Mesodermal cell (in vitro differentiated cells): Measurements from ENCODE around the gene RNF39.
"Not testable (repeated sequence)": the region's sequence is repeated elsewhere in the genome, so short reads cannot be mapped to it uniquely, and the experiment has no call there.

Experiments
- H3K27ac ChIP-seq: 2 replicates; pipeline ENCODE4 v1.7.0; 2013; ENCODE audit warnings: mild to moderate bottlenecking, low read depth, low read length, moderate library complexity; ENCODE audit not compliant: severe bottlenecking
- H3K36me3 ChIP-seq: 2 replicates; pipeline ENCODE4 v1.7.1; 2013; ENCODE audit warnings: mild to moderate bottlenecking, low read length, moderate library complexity; ENCODE audit not compliant: control insufficient read depth, insufficient read depth
- H3K4me1 ChIP-seq: one replicate; pipeline ENCODE4 v1.7.1; 2013; ENCODE audit warnings: mild to moderate bottlenecking, low read length; ENCODE audit not compliant: insufficient read depth, control insufficient read depth, poor library complexity, severe bottlenecking
- H3K4me3 ChIP-seq: 2 replicates; pipeline ENCODE4 v1.7.0; 2013; ENCODE audit warnings: low read length, control low read depth, mild to moderate bottlenecking; ENCODE audit not compliant: insufficient read depth, poor library complexity, severe bottlenecking; ENCODE audit errors: extremely low read depth
- H3K9me3 ChIP-seq: 2 replicates; pipeline ENCODE4 v1.7.1; 2013; ENCODE audit warnings: mild to moderate bottlenecking, low read length, moderate library complexity; ENCODE audit not compliant: control insufficient read depth
- WGBS, 2 experiments: methylation state at CpG; one replicate each; pipeline ENCODE4 v1.1.5; 2013; ENCODE audit warnings: missing lambda C conversion rate in 2 of 2; ENCODE audit not compliant: insufficient coverage in 2 of 2; 5-methylcytosine and 5-hydroxymethylcytosine counted together

RNF39 gene

DNA sequence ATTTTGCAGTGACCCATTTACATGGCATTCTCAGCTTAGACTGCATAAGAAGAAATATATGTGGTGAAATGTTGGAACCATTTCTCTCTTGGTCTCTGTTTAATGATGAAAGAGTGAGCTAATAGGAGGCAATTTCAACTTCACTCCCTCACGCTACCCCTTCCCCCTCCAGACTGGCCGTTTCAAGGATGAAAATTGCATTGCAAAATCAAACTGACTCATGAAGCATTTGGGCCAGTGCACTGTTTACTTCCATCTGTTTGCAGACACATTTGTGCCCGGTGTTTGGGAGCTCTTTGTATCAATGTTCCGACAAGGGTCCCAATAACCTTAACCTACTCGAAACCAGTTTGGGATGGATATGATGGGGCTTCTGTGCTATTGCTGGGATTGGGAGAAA is 42.1 kb downstream of the RNF39 start:
- not testable (repeated sequence) for H3K4me1 ChIP-seq

DNA sequence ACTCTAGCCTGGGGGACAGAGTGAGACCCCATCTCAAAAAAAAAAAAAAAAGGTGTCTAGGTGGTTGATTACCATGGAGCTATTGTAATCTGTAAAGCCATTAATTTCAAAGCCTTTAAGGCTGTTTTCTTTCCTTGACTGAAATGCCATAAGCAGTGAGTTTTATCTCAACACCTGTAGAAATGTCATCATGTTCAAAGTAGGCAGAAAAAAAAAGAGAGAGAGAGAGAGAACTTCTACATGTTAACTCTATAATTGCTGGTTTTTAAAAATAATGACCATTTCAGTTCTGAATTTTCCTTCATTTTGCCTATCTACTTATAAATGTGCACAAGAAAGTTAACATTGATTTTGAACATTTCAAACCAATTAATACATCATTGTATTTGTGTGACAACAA is 44.2 kb downstream of the RNF39 start:
- Histone ChIP-seq H3K4me3 (no peak overlapping the region), H3K9me3 (no peaks in the 10 kb centered on the region), H3K27ac (no peak overlapping the region), H3K36me3 (no peaks in the 10 kb centered on the region), H3K4me1 (no peaks in the 10 kb centered on the region)

More for the DNA sequence above, 42.1 kb downstream of the RNF39 start:
- not testable (repeated sequence) for H3K9me3 ChIP-seq, H3K4me3 ChIP-seq, H3K36me3 ChIP-seq, H3K27ac ChIP-seq
- WGBS, 2 experiments: 85 to 97% methylated on average over 3 of the region's 5 CpGs

DNA sequence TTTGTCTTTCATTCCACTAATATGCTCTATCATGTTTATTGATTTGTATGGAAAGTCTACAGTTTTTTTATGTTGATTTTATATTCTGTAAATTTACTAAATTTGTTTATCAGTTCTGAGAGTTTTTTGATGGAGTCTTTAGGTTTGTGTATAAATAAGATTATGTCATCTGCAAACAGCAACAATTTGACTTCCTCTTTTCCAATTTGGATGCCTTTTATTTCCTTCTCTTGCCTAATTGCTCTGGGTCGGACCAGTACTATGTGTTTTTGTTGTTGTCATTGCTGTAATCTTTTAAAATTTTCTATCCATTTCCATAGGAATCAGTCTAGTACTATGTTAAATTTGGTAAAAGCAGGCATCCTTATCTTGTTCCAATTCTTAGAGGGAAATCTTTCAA is 46.0 kb downstream of the RNF39 start:
- H3K36me3 ChIP-seq: no peaks in the 10 kb centered on the region
- H3K9me3 ChIP-seq: no peaks in the 10 kb centered on the region
- H3K27ac ChIP-seq: no peak overlapping the region
- H3K4me1 ChIP-seq: no peaks in the 10 kb centered on the region
- no peak overlapping the region for H3K4me3 ChIP-seq
- no CpG with 5 or more reads among the region's 1 CpG for WGBS, 2 experiments

DNA sequence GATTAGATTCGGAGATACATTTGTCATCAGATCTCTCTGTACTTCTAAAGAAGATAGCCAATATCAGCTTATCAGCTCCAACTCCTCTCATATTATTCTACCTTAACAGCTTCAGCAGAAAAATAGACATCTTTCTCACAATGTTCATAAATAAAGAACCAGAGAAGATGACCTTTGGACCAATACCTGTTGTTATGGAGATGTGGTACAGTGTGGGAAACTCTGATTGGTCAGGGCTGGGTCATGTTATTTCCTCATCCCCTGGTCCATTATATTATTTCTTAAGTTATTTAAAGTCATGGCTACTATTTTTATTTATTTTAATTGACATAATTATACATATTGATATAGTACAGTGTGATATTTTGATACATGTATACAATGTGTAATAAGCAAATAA is 50.4 kb downstream of the RNF39 start:
- WGBS, 2 experiments: 100% methylated on average over 1 of the region's 1 CpG; no CpG with 5 or more reads in 1 of the 2 experiments

DNA sequence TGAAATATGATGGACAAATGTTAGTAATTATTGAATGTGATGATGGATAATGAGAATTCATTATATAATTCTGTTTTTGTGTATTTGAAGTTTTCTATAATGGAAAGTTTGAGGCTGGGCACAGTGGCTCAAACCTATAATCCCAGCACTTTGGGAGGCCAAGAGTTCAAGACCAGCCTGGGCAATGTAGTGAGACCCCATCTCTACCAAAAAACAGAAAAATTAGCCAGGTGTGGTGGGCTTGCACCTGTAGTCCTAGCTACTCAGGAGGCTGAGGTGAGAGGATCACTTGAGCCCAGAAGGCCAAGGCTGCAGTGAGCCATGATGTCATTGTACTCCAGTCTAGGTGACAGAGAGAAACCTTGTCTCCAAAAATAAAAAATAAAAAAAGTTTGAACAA is 52.9 kb downstream of the RNF39 start:
- H3K36me3 ChIP-seq, H3K4me1 ChIP-seq, H3K27ac ChIP-seq, H3K9me3 ChIP-seq, H3K4me3 ChIP-seq: not testable (repeated sequence)

More for the DNA sequence above, 50.4 kb downstream of the RNF39 start:
- Histone ChIP-seq H3K36me3 (no peaks in the 10 kb centered on the region), H3K9me3 (no peaks in the 10 kb centered on the region), H3K27ac (no peak overlapping the region), H3K4me3 (no peak overlapping the region), H3K4me1 (no peaks in the 10 kb centered on the region)

DNA sequence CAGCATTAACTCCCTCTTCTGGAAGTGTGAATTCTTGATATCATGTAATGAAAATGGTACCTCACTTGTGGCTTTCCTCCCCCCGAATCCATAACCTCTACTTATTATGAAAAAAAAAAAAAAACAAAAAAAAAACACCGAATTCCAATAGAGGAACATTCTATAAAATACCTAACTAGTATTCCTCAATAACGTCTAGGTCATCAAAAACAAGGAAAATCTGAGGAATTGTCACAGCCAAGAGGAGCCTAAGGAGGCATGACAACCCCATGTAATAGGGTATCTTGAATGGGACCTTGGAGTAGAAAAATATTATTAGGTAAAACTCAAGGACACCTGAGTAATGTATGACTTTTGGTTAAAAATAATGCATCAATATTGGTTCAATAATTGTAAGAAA is 53.4 kb downstream of the RNF39 start:
- WGBS, 2 experiments: no CpG with 5 or more reads among the region's 3 CpGs
- no peak overlapping the region for H3K4me3 ChIP-seq

DNA sequence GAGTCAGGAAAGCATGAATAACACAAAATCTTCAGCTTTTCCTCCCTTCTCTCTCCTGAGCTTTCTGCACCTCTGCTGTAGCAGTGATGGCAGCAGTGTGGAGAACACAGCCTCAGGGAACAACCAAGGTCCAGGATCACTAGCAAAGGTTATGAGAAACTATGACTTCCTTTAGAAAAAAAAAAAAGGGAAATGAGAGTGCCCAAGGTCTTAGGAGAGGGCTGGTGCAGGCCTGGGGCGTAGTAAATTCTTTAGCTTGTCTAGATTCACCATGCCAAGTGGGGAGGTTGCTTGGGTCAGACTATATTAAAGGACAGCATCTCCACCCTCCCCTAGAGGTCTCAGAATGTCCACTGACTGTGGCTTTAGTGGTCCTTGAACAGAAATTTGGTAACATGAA is 54.9 kb downstream of the RNF39 start:
- Histone ChIP-seq H3K36me3 (no peaks in the 10 kb centered on the region), H3K27ac (no peak overlapping the region), H3K4me1 (no peaks in the 10 kb centered on the region), H3K4me3 (no peak overlapping the region), H3K9me3 (no peaks in the 10 kb centered on the region)
- 83% methylated on average over 1 of the region's 1 CpG; no CpG with 5 or more reads in 1 of the 2 experiments for WGBS, 2 experiments

More for the DNA sequence above, 53.4 kb downstream of the RNF39 start:
- Histone ChIP-seq H3K4me1 (no peaks in the 10 kb centered on the region), H3K36me3 (no peaks in the 10 kb centered on the region), H3K9me3 (no peaks in the 10 kb centered on the region), H3K27ac (no peak overlapping the region)
